H9 (cell line): ENCODE data around the gene OR7A17. TPM values are rescaled to one million over a fixed set of nuclear protein-coding genes. Genes with fewer than 3 reads are reported as not detected.

Experiments
- DNase-seq: peaks from one replicate; pipeline ENCODE4 v3.0.0-alpha.2; 2017
- H2AFZ ChIP-seq: one replicate; pipeline ENCODE4 v1.6.1; 2013; ENCODE audit warnings: mild to moderate bottlenecking, low read length, control low read depth, moderate library complexity
- H2AK5ac ChIP-seq: 2 replicates; pipeline ENCODE4 v1.6.1; 2013; ENCODE audit warnings: low read length, control low read depth, mixed read lengths; ENCODE audit not compliant: insufficient read length
- H2BK120ac ChIP-seq: one replicate; pipeline ENCODE4 v1.6.1; 2013; ENCODE audit warnings: low read depth, mild to moderate bottlenecking, low read length, control low read depth, inconsistent platforms; ENCODE audit not compliant: poor library complexity, severe bottlenecking
- H2BK12ac ChIP-seq: 2 replicates; pipeline ENCODE4 v1.6.1; 2013; ENCODE audit warnings: low read length, control low read depth, mixed read lengths, low read depth; ENCODE audit not compliant: insufficient read length
- H2BK15ac ChIP-seq: 2 replicates; pipeline ENCODE4 v1.6.1; 2013; ENCODE audit warnings: low read depth, low read length, control low read depth
- H2BK20ac ChIP-seq: one replicate; pipeline ENCODE4 v1.6.1; 2013; ENCODE audit warnings: low read depth, mild to moderate bottlenecking, low read length, control low read depth, inconsistent platforms; ENCODE audit not compliant: poor library complexity, severe bottlenecking
- H2BK5ac ChIP-seq: 2 replicates; pipeline ENCODE4 v1.6.1; 2013; ENCODE audit warnings: low read length, control low read depth, mixed read lengths; ENCODE audit not compliant: insufficient read length
- H3K14ac ChIP-seq: 2 replicates; pipeline ENCODE4 v1.6.1; 2013; ENCODE audit warnings: low read length, control low read depth; ENCODE audit not compliant: insufficient read depth
- H3K18ac ChIP-seq: 2 replicates; pipeline ENCODE4 v1.6.1; 2013; ENCODE audit warnings: low read depth, mild to moderate bottlenecking, mixed read lengths, low read length, control low read depth; ENCODE audit not compliant: insufficient read length
- H3K23ac ChIP-seq: 2 replicates; pipeline ENCODE4 v1.6.1; 2013; ENCODE audit warnings: low read length, control low read depth, mixed read lengths, low read depth; ENCODE audit not compliant: insufficient read length
- H3K23me2 ChIP-seq: 2 replicates; pipeline ENCODE4 v1.6.1; 2013; ENCODE audit warnings: low read depth, mild to moderate bottlenecking, mixed read lengths, low read length, control low read depth; ENCODE audit not compliant: insufficient read length, poor library complexity, severe bottlenecking
- H3K27ac ChIP-seq: 2 replicates; pipeline ENCODE4 v1.5.1; 2013; ENCODE audit warnings: low read length, control low read depth, mixed read lengths, low read depth; ENCODE audit not compliant: insufficient read length
- H3K27me3 ChIP-seq: 2 replicates; pipeline ENCODE4 v1.6.1; 2013; ENCODE audit warnings: low read length, control low read depth, inconsistent platforms; ENCODE audit not compliant: insufficient read depth
- H3K4ac ChIP-seq: 2 replicates; pipeline ENCODE4 v1.6.1; 2013; ENCODE audit warnings: low read depth, mild to moderate bottlenecking, control low read depth, inconsistent platforms, low read length, moderate library complexity
- H3K4me1 ChIP-seq: 2 replicates; pipeline ENCODE4 v1.6.1; 2013; ENCODE audit warnings: low read length, control low read depth, inconsistent platforms; ENCODE audit not compliant: insufficient read depth
- H3K4me2 ChIP-seq: 2 replicates; pipeline ENCODE4 v1.6.1; 2013; ENCODE audit warnings: low read length, control low read depth, mixed read lengths; ENCODE audit not compliant: insufficient read length, insufficient read depth
- H3K56ac ChIP-seq: 2 replicates; pipeline ENCODE4 v1.6.1; 2013; ENCODE audit warnings: low read depth, mild to moderate bottlenecking, mixed read lengths, low read length, control low read depth; ENCODE audit not compliant: insufficient read length
- H3K79me1 ChIP-seq: 2 replicates; pipeline ENCODE4 v1.6.1; 2013; ENCODE audit warnings: low read depth, mild to moderate bottlenecking, moderate library complexity, low read length, control low read depth, inconsistent platforms; ENCODE audit not compliant: insufficient read depth, poor library complexity, severe bottlenecking
- H3K79me2 ChIP-seq: 2 replicates; pipeline ENCODE4 v1.6.1; 2013; ENCODE audit warnings: low read length, control low read depth, inconsistent platforms; ENCODE audit not compliant: insufficient read depth
- H3K9ac ChIP-seq: 2 replicates; pipeline ENCODE4 v1.6.1; 2013; ENCODE audit warnings: low read length, control low read depth, mixed read lengths; ENCODE audit not compliant: insufficient read length; ENCODE audit errors: extremely low read depth
- H3K9me3 ChIP-seq: one replicate; pipeline ENCODE4 v1.6.1; 2013; ENCODE audit warnings: low read depth, low read length, inconsistent platforms; ENCODE audit not compliant: control insufficient read depth
- H3T11ph ChIP-seq: one replicate; pipeline ENCODE4 v1.6.1; 2013; ENCODE audit warnings: mild to moderate bottlenecking, low read length, control low read depth, inconsistent platforms
- H4K20me1 ChIP-seq: one replicate; pipeline ENCODE4 v1.6.1; 2013; ENCODE audit not compliant: control insufficient read depth, insufficient read length, insufficient read depth
- H4K5ac ChIP-seq: 2 replicates; pipeline ENCODE4 v1.6.1; 2013; ENCODE audit warnings: low read depth, mild to moderate bottlenecking, mixed read lengths, low read length, control low read depth; ENCODE audit not compliant: insufficient read length
- H4K8ac ChIP-seq: replicated peaks from 2 replicates; pipeline ENCODE4 v1.6.1; 2013; ENCODE audit warnings: low read length, control low read depth, mixed read lengths, low read depth; ENCODE audit not compliant: insufficient read length
- H4K91ac ChIP-seq: 2 replicates; pipeline ENCODE4 v1.6.1; 2013; ENCODE audit warnings: low read depth, mild to moderate bottlenecking, moderate library complexity, mixed read lengths, low read length, control low read depth; ENCODE audit not compliant: insufficient read length
- H3K27ac Mint-ChIP-seq, 3 experiments: 2 replicates in 2 of 3; 3 replicates in 1 of 3; pipeline ENCODE4 v1.8.0; 2020 to 2021; ENCODE audit warnings: mixed read lengths in 3 of 3, mild to moderate bottlenecking in 1 of 3, moderate library complexity in 1 of 3
- H3K27me3 Mint-ChIP-seq: 2 replicates; pipeline ENCODE4 v1.8.0; 2021; ENCODE audit warnings: low read depth, mild to moderate bottlenecking, moderate library complexity, mixed read lengths
- H3K36me3 Mint-ChIP-seq, 3 experiments: 2 replicates in 2 of 3; 3 replicates in 1 of 3; pipeline ENCODE4 v1.8.0; 2020 to 2021; ENCODE audit warnings: low read depth in 3 of 3, mixed read lengths in 3 of 3; ENCODE audit not compliant: insufficient read depth in 1 of 3
- H3K4me1 Mint-ChIP-seq, 2 experiments: 2 replicates each; pipeline ENCODE4 v1.8.0; 2020; ENCODE audit warnings: mixed read lengths in 2 of 2
- H3K4me3 Mint-ChIP-seq, 2 experiments: 2 replicates in 1 of 2; 3 replicates in 1 of 2; pipeline ENCODE4 v1.8.0; 2020 to 2021; ENCODE audit warnings: mild to moderate bottlenecking in 2 of 2, mixed read lengths in 2 of 2, moderate library complexity in 1 of 2
- H3K9me3 Mint-ChIP-seq, 2 experiments: 2 replicates in 1 of 2; 3 replicates in 1 of 2; pipeline ENCODE4 v1.8.0; 2020; ENCODE audit warnings: mild to moderate bottlenecking in 2 of 2, mixed read lengths in 2 of 2, moderate library complexity in 1 of 2
- WGBS: extraction: QIAGEN DNeasy Blood & Tissue Kit; methylation state at CpG from one replicate; pipeline ENCODE4 v1.1.7; 2013; ENCODE audit warnings: missing lambda C conversion rate, low lambda C conversion rate, mixed read lengths; ENCODE audit not compliant: insufficient read length; ENCODE audit errors: extremely low coverage; 5-methylcytosine and 5-hydroxymethylcytosine counted together
- total RNA-seq: library from RNA; stranded (reverse); gene quantifications from 2 replicates; pipeline ENCODE4 v1.2.1, GENCODE V29; 2021
- TF ChIP-seq, protein P1 (sequence below): fragments of 200-600 bp; sonication (generic); conservative IDR thresholded peaks from 3 replicates; pipeline ENCODE4 v1.8.0; 2021; ENCODE audit warnings: antibody characterized with exemption, mild to moderate bottlenecking

Gene OR7A17
- total RNA-seq, 1 experiment from 2014 or later: not detected

DNA sequence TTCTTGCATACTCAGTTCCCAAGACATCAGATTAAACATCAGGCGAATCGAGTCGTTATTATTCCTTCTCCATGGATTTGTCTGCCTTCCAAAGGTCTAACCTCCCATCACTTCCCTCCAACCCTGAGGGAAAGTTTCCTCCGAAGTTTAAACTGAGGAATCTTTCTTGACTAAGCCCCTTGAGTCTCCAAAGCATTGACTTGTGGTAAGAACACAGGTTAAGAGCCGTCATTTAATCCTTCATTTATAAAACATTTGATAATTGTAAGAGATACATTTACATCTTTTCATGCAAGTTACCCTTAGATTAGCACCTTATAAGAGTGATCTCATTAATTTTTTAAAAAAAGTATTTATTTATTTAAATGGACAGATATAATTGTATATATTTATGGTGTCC is 37.1 kb downstream of the OR7A17 start, which contains the start of gene OR7A10:
TSS of gene OR7A10 (minus strand) at position 101 of the 400 bp plus-strand sequence. CDS start 7,045 bp downstream, outside the sequence.
- H3K4me3 Mint-ChIP-seq: no peak within 1 kb of the TSS
- Histone ChIP-seq H3K18ac (no peak within 1 kb of the TSS), H2BK120ac (no peak within 1 kb of the TSS), H3K27me3 (no peaks in the 10 kb centered on the region), H3K4me2 (no peak within 1 kb of the TSS), H2AK5ac (no peak within 1 kb of the TSS), H3K4ac (no peak within 1 kb of the TSS), H3K79me2 (0 out of 2 replicates have a peak, but pooled peaks cover 1% of the 10 kb centered on the region), H4K91ac (no peak within 1 kb of the TSS), H3K14ac (no peak within 1 kb of the TSS), H3K23ac (no peak within 1 kb of the TSS), H4K8ac (no peak within 1 kb of the TSS), H3K4me1 (no peaks in the 10 kb centered on the region), H3K23me2 (no peaks in the 10 kb centered on the region), H2BK12ac (no peak within 1 kb of the TSS), H3K9me3 (peaks cover 6% of the 10 kb centered on the region), H3K9ac (no peak within 1 kb of the TSS), H2BK5ac (no peak within 1 kb of the TSS), H4K20me1 (no peaks in the 10 kb centered on the region), H3T11ph (no peak within 1 kb of the TSS), H4K5ac (no peak within 1 kb of the TSS), H2AFZ (no peak within 1 kb of the TSS), H2BK15ac (no peak within 1 kb of the TSS), H3K79me1 (no peaks in the 10 kb centered on the region), H3K56ac (no peak within 1 kb of the TSS), H3K27ac (no peak within 1 kb of the TSS), H2BK20ac (no peak within 1 kb of the TSS)
- no CpG with 5 or more reads among the region's 5 CpGs for WGBS
- TF ChIP-seq, protein P1, sequence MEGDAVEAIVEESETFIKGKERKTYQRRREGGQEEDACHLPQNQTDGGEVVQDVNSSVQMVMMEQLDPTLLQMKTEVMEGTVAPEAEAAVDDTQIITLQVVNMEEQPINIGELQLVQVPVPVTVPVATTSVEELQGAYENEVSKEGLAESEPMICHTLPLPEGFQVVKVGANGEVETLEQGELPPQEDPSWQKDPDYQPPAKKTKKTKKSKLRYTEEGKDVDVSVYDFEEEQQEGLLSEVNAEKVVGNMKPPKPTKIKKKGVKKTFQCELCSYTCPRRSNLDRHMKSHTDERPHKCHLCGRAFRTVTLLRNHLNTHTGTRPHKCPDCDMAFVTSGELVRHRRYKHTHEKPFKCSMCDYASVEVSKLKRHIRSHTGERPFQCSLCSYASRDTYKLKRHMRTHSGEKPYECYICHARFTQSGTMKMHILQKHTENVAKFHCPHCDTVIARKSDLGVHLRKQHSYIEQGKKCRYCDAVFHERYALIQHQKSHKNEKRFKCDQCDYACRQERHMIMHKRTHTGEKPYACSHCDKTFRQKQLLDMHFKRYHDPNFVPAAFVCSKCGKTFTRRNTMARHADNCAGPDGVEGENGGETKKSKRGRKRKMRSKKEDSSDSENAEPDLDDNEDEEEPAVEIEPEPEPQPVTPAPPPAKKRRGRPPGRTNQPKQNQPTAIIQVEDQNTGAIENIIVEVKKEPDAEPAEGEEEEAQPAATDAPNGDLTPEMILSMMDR: no peak
- peaks cover 45 to 86% of the 10 kb centered on the region in 2 experiments for H3K9me3 Mint-ChIP-seq
- H3K4me1 Mint-ChIP-seq: no peaks in the 10 kb centered on the region
- peaks cover 3 to 33% (median 4%) of the 10 kb centered on the region in 3 experiments; a peak in 5 of 7 replicates for H3K36me3 Mint-ChIP-seq
- no peak for DNase-seq
- no peak within 1 kb of the TSS for H3K27ac Mint-ChIP-seq
- no peaks in the 10 kb centered on the region; the same call in 1 of the 2 replicates for H3K27me3 Mint-ChIP-seq
